Activated CD8-positive, alpha-beta memory T cell treated with anti-CD3 and anti-CD28 coated beads, Interleukin-2, amount 50 U/mL, for 1 hour (primary cell): Measurements from ENCODE around the gene OR5K4.
"Not testable (repeated sequence)": the region's sequence is repeated elsewhere in the genome, so short reads cannot be mapped to it uniquely, and the experiment has no call there.

Experiments used
- DNase-seq: peaks from one replicate; pipeline ENCODE4 v3.0.0-alpha.2; 2020; ENCODE audit errors: extremely low read depth

Gene OR5K4

DNA sequence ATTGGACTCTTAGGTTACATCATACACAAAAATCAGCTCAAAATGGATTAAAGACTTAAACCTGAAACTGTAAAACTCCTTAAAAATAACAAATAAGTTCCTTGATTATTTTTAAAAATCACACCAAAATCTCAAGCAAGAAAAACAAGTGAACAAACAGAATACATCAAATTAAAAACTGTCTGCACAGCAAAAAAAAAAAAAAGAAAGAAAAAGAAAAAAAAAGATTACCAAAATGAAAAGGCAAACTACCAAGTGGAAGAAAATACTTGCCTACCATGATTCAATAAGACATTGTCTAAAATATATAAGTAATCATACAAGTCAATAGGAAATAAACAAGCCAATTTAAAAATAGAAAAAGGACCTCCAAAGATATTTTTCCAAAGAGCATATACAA lies 17.5 kb downstream of the OR5K4 start:
- DNase-seq = no peak

DNA sequence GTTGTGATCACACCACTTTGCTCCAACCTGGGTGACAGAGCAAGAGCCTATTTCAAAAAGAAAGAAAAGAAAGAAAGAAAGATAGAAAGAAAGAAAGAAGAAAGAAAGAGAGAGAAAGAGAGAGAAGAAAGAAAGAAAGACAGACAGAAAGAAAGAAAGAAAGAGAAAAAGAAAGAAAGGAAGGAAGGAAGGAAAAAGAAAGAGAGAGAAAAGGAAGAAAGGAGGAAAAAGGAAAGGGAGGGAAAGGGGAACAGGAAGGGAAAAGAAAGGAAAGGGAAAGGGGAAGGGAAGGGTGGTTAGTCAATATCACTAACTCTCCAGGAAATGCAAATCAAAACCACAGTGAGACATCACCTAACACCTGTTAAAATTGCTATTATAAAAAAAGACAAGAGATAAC lies 18.2 kb downstream of the OR5K4 start:
- DNase-seq = no peak

DNA sequence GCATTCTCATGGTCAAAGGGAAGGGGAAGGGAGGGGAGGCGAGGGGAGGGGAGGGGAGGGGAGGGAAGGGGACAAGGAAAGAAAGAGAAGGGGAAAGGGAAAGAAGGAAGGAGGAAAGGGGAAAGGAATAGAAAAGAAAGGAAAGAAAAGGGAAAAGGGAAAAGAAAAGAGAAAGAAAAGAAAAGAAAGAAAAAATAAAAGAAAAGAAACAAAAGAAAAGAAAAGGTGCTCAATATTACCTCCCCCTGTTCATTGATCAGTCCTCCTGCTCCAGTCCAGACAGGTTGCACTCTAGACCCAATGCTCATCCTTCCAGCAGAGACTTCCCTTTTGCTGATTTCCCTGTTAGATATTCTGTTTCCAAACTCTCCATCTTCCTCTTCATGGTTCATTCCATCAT lies 18.8 kb downstream of the OR5K4 start:
- no peak for DNase-seq

DNA sequence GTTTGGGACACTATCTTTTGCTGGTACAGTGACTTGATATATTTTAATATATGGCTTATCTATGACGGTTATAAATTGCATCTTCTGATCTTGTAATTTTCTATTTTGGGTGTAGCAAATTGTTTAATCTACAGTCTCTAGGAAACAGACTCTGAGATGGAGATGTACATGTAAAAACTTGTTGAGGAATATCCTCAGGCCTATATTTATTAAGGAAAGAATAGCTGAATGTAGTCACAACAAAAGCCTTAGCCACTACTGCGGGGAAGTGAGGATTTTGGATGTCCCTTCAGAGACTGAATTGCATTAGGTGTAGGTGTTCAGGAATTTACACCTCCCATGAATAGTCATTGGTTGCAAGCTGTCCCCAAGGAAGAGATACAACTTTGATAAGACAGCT lies 23.0 kb downstream of the OR5K4 start:
- no peak for DNase-seq

GRCh38 chr3:98388147-98388546 lies 34.5 kb downstream of the OR5K4 start:
- DNase-seq = no peak

DNA sequence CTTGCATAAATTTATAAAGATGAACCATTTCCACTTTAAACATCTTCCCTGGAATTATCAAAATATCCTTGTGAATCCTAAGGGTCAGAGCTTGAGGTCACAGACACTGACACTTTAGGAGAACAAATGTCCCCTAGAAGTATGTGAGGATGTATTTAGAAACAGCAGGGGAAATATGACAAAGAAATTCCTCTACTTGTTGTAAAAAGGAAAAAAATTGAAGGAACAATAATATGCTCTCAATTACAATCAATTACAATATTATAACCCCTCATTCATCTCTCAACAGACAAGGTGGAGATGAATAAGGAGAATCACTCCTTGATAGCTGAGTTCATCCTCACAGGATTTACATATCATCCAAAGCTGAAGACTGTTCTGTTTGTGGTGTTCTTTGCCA lies 36.7 kb downstream of the OR5K4 start, which contains the start of gene OR5K3:
OR5K3 (plus strand) TSS at position 301 of the 400 bp plus-strand sequence; CDS start at position 301, 0 bp downstream.
- no peak for DNase-seq

DNA sequence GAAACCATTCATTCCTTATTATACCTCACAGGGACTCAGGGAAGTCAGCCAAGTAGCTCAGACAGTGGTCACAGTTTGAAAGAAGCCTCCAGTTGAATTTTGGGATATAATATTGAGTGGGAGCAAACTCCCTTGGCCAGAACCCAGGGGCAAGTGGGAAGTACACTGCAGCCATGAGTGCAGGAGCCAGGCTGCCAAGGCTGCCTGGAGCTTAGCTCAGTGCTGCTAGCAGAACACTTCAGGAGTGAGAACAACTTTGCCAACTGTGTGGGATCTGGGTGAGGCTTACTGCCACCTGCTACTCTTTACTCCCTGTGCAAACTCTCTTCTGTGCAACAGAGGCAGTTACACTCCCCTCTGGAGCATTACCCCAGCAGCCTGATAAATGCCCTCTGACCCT lies 41.4 kb downstream of the OR5K4 start:
- no peak for DNase-seq

DNA sequence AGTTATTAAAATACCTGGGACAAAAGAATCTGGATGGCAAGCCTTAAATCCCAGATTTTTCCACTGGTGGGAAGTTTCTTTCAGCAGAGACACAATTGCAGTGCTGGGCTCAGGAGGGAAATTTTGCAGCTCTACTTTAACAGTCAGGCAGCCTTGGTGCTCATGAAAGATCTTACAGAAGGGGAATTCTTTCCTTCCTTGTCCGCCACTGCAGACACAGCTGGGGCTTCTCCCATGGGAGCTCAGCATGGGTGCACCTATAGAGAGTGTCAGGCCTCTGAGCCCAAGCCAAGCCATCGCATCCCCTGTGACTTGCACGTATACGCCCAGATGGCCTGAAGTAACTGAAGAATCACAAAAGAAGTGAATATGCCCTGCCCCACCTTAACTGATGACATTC lies 42.8 kb downstream of the OR5K4 start:
- not testable (repeated sequence) for DNase-seq

- DNase-seq = no peak
Measured at GRCh38 chr3:98398513-98398912, 44.9 kb downstream of the OR5K4 start.

DNA sequence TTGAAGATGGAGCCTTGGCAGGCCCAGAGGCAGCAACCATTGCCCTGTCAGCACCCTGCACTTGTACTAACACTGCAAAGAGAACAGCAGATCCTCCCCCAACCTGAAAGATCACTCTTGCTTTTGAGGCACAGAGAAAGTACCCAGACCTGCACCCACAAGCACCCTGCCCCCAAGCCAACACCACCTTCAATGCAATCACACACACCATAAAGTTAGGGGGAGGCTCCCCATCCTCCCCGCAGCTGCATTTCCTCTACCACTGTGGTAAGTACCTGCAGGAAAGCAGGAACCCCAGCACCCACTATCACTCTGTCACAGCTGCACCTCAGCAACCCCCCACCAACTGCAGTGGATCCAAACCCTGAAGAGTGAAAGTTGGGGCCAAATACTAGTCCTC lies 48.9 kb downstream of the OR5K4 start:
- DNase-seq = no peak

GRCh38 chr3:98404010-98404409 lies 50.4 kb downstream of the OR5K4 start:
- DNase-seq = no peak
